H9 (cell line): Measurements from ENCODE around the gene B9D1. TPM values are rescaled to one million over a fixed set of nuclear protein-coding genes. Genes with fewer than 3 reads are reported as not detected.

Experiments
- DNase-seq: peaks from one replicate; pipeline ENCODE4 v3.0.0-alpha.2; 2017
- H2AFZ ChIP-seq: one replicate; pipeline ENCODE4 v1.6.1; 2013; ENCODE audit warnings: mild to moderate bottlenecking, low read length, control low read depth, moderate library complexity
- H2AK5ac ChIP-seq: 2 replicates; pipeline ENCODE4 v1.6.1; 2013; ENCODE audit warnings: low read length, control low read depth, mixed read lengths; ENCODE audit not compliant: insufficient read length
- H2BK120ac ChIP-seq: one replicate; pipeline ENCODE4 v1.6.1; 2013; ENCODE audit warnings: low read depth, mild to moderate bottlenecking, low read length, control low read depth, inconsistent platforms; ENCODE audit not compliant: poor library complexity, severe bottlenecking
- H2BK12ac ChIP-seq: 2 replicates; pipeline ENCODE4 v1.6.1; 2013; ENCODE audit warnings: low read length, control low read depth, mixed read lengths, low read depth; ENCODE audit not compliant: insufficient read length
- H2BK15ac ChIP-seq: 2 replicates; pipeline ENCODE4 v1.6.1; 2013; ENCODE audit warnings: low read depth, low read length, control low read depth
- H2BK20ac ChIP-seq: one replicate; pipeline ENCODE4 v1.6.1; 2013; ENCODE audit warnings: low read depth, mild to moderate bottlenecking, low read length, control low read depth, inconsistent platforms; ENCODE audit not compliant: poor library complexity, severe bottlenecking
- H2BK5ac ChIP-seq: 2 replicates; pipeline ENCODE4 v1.6.1; 2013; ENCODE audit warnings: low read length, control low read depth, mixed read lengths; ENCODE audit not compliant: insufficient read length
- H3K14ac ChIP-seq: 2 replicates; pipeline ENCODE4 v1.6.1; 2013; ENCODE audit warnings: low read length, control low read depth; ENCODE audit not compliant: insufficient read depth
- H3K18ac ChIP-seq: 2 replicates; pipeline ENCODE4 v1.6.1; 2013; ENCODE audit warnings: low read depth, mild to moderate bottlenecking, mixed read lengths, low read length, control low read depth; ENCODE audit not compliant: insufficient read length
- H3K23ac ChIP-seq: 2 replicates; pipeline ENCODE4 v1.6.1; 2013; ENCODE audit warnings: low read length, control low read depth, mixed read lengths, low read depth; ENCODE audit not compliant: insufficient read length
- H3K23me2 ChIP-seq: 2 replicates; pipeline ENCODE4 v1.6.1; 2013; ENCODE audit warnings: low read depth, mild to moderate bottlenecking, mixed read lengths, low read length, control low read depth; ENCODE audit not compliant: insufficient read length, poor library complexity, severe bottlenecking
- H3K27ac ChIP-seq: 2 replicates; pipeline ENCODE4 v1.5.1; 2013; ENCODE audit warnings: low read length, control low read depth, mixed read lengths, low read depth; ENCODE audit not compliant: insufficient read length
- H3K27me3 ChIP-seq: 2 replicates; pipeline ENCODE4 v1.6.1; 2013; ENCODE audit warnings: low read length, control low read depth, inconsistent platforms; ENCODE audit not compliant: insufficient read depth
- H3K4ac ChIP-seq: 2 replicates; pipeline ENCODE4 v1.6.1; 2013; ENCODE audit warnings: low read depth, mild to moderate bottlenecking, control low read depth, inconsistent platforms, low read length, moderate library complexity
- H3K4me1 ChIP-seq: 2 replicates; pipeline ENCODE4 v1.6.1; 2013; ENCODE audit warnings: low read length, control low read depth, inconsistent platforms; ENCODE audit not compliant: insufficient read depth
- H3K4me2 ChIP-seq: 2 replicates; pipeline ENCODE4 v1.6.1; 2013; ENCODE audit warnings: low read length, control low read depth, mixed read lengths; ENCODE audit not compliant: insufficient read length, insufficient read depth
- H3K56ac ChIP-seq: 2 replicates; pipeline ENCODE4 v1.6.1; 2013; ENCODE audit warnings: low read depth, mild to moderate bottlenecking, mixed read lengths, low read length, control low read depth; ENCODE audit not compliant: insufficient read length
- H3K79me1 ChIP-seq: 2 replicates; pipeline ENCODE4 v1.6.1; 2013; ENCODE audit warnings: low read depth, mild to moderate bottlenecking, moderate library complexity, low read length, control low read depth, inconsistent platforms; ENCODE audit not compliant: insufficient read depth, poor library complexity, severe bottlenecking
- H3K79me2 ChIP-seq: 2 replicates; pipeline ENCODE4 v1.6.1; 2013; ENCODE audit warnings: low read length, control low read depth, inconsistent platforms; ENCODE audit not compliant: insufficient read depth
- H3K9ac ChIP-seq: 2 replicates; pipeline ENCODE4 v1.6.1; 2013; ENCODE audit warnings: low read length, control low read depth, mixed read lengths; ENCODE audit not compliant: insufficient read length; ENCODE audit errors: extremely low read depth
- H3K9me3 ChIP-seq: one replicate; pipeline ENCODE4 v1.6.1; 2013; ENCODE audit warnings: low read depth, low read length, inconsistent platforms; ENCODE audit not compliant: control insufficient read depth
- H3T11ph ChIP-seq: one replicate; pipeline ENCODE4 v1.6.1; 2013; ENCODE audit warnings: mild to moderate bottlenecking, low read length, control low read depth, inconsistent platforms
- H4K20me1 ChIP-seq: one replicate; pipeline ENCODE4 v1.6.1; 2013; ENCODE audit not compliant: control insufficient read depth, insufficient read length, insufficient read depth
- H4K5ac ChIP-seq: 2 replicates; pipeline ENCODE4 v1.6.1; 2013; ENCODE audit warnings: low read depth, mild to moderate bottlenecking, mixed read lengths, low read length, control low read depth; ENCODE audit not compliant: insufficient read length
- H4K8ac ChIP-seq: replicated peaks from 2 replicates; pipeline ENCODE4 v1.6.1; 2013; ENCODE audit warnings: low read length, control low read depth, mixed read lengths, low read depth; ENCODE audit not compliant: insufficient read length
- H4K91ac ChIP-seq: 2 replicates; pipeline ENCODE4 v1.6.1; 2013; ENCODE audit warnings: low read depth, mild to moderate bottlenecking, moderate library complexity, mixed read lengths, low read length, control low read depth; ENCODE audit not compliant: insufficient read length
- H3K27ac Mint-ChIP-seq, 3 experiments: 2 replicates in 2 of 3; 3 replicates in 1 of 3; pipeline ENCODE4 v1.8.0; 2020 to 2021; ENCODE audit warnings: mixed read lengths in 3 of 3, mild to moderate bottlenecking in 1 of 3, moderate library complexity in 1 of 3
- H3K27me3 Mint-ChIP-seq: 2 replicates; pipeline ENCODE4 v1.8.0; 2021; ENCODE audit warnings: low read depth, mild to moderate bottlenecking, moderate library complexity, mixed read lengths
- H3K36me3 Mint-ChIP-seq, 3 experiments: 2 replicates in 2 of 3; 3 replicates in 1 of 3; pipeline ENCODE4 v1.8.0; 2020 to 2021; ENCODE audit warnings: low read depth in 3 of 3, mixed read lengths in 3 of 3; ENCODE audit not compliant: insufficient read depth in 1 of 3
- H3K4me1 Mint-ChIP-seq, 2 experiments: 2 replicates each; pipeline ENCODE4 v1.8.0; 2020; ENCODE audit warnings: mixed read lengths in 2 of 2
- H3K4me3 Mint-ChIP-seq, 2 experiments: 2 replicates in 1 of 2; 3 replicates in 1 of 2; pipeline ENCODE4 v1.8.0; 2020 to 2021; ENCODE audit warnings: mild to moderate bottlenecking in 2 of 2, mixed read lengths in 2 of 2, moderate library complexity in 1 of 2
- H3K9me3 Mint-ChIP-seq, 2 experiments: 2 replicates in 1 of 2; 3 replicates in 1 of 2; pipeline ENCODE4 v1.8.0; 2020; ENCODE audit warnings: mild to moderate bottlenecking in 2 of 2, mixed read lengths in 2 of 2, moderate library complexity in 1 of 2
- WGBS: extraction: QIAGEN DNeasy Blood & Tissue Kit; methylation state at CpG from one replicate; pipeline ENCODE4 v1.1.7; 2013; ENCODE audit warnings: missing lambda C conversion rate, low lambda C conversion rate, mixed read lengths; ENCODE audit not compliant: insufficient read length; ENCODE audit errors: extremely low coverage; 5-methylcytosine and 5-hydroxymethylcytosine counted together
- total RNA-seq: library from RNA; stranded (reverse); gene quantifications from 2 replicates; pipeline ENCODE4 v1.2.1, GENCODE V29; 2021
- TF ChIP-seq, protein P1 (sequence below): fragments of 200-600 bp; sonication (generic); conservative IDR thresholded peaks from 3 replicates; pipeline ENCODE4 v1.8.0; 2021; ENCODE audit warnings: antibody characterized with exemption, mild to moderate bottlenecking

B9D1 gene
- total RNA-seq, 1 experiment from 2014 or later, result 30.4 TPM

DNA sequence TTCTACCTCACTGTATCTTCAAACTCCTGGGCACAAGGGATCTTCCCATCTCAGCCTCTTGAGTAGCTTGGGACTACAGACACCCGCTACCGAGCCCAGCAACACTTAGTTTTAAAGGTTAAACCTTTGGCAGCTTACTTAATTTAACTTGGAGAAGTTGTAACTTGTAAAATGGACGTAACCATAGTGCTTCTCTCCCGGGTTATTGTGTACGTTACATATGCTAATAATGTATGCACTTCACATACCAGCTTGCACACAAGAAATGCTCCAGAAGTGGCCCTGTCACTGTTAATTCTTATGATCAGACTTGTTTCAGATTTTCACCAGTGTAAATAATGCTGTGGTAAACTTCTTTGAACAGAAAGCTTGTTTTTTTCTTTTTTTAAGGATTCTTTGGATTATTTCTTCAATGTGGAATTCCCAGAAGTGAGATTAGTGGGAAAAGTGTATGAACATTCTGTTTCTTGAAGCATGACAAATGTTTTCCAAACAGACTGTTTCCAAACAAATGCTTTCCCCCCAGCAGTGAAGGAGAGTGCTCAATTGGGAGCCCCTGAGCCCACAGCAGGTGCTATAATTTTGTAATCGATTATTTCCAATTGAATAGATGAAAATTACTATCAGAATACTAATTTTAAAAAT, 63.8 kb downstream of the B9D1 start:
- Histone ChIP-seq H2AK5ac (no peak overlapping the region), H3K18ac (no peak overlapping the region), H3K9me3 (no peaks in the 10 kb centered on the region), H3K23ac (no peak overlapping the region), H2BK120ac (no peak overlapping the region), H3K4ac (no peak overlapping the region), H3K56ac (no peak overlapping the region), H3K27ac (no peak overlapping the region), H4K20me1 (no peaks in the 10 kb centered on the region), H2BK15ac (no peak overlapping the region), H3K79me2 (no peaks in the 10 kb centered on the region; the same call in 1 of the 2 replicates), H3K27me3 (no peaks in the 10 kb centered on the region), H3K4me1 (no peaks in the 10 kb centered on the region), H2AFZ (no peak overlapping the region), H3K23me2 (no peaks in the 10 kb centered on the region), H3T11ph (no peak overlapping the region), H3K79me1 (no peaks in the 10 kb centered on the region), H4K8ac (no peak overlapping the region), H2BK12ac (no peak overlapping the region), H2BK5ac (no peak overlapping the region), H4K5ac (no peak overlapping the region), H3K4me2 (no peak overlapping the region), H3K9ac (no peak overlapping the region), H3K14ac (no peak overlapping the region), H4K91ac (no peak overlapping the region), H2BK20ac (no peak overlapping the region)
- Mint-ChIP-seq H3K36me3 (no peaks in the 10 kb centered on the region), H3K27ac (no peak overlapping the region), H3K9me3 (no peaks in the 10 kb centered on the region), H3K4me1 (peaks cover 10 to 14% of the 10 kb centered on the region in 2 experiments), H3K4me3 (no peak overlapping the region), H3K27me3 (no peaks in the 10 kb centered on the region)
- TF ChIP-seq, protein P1, sequence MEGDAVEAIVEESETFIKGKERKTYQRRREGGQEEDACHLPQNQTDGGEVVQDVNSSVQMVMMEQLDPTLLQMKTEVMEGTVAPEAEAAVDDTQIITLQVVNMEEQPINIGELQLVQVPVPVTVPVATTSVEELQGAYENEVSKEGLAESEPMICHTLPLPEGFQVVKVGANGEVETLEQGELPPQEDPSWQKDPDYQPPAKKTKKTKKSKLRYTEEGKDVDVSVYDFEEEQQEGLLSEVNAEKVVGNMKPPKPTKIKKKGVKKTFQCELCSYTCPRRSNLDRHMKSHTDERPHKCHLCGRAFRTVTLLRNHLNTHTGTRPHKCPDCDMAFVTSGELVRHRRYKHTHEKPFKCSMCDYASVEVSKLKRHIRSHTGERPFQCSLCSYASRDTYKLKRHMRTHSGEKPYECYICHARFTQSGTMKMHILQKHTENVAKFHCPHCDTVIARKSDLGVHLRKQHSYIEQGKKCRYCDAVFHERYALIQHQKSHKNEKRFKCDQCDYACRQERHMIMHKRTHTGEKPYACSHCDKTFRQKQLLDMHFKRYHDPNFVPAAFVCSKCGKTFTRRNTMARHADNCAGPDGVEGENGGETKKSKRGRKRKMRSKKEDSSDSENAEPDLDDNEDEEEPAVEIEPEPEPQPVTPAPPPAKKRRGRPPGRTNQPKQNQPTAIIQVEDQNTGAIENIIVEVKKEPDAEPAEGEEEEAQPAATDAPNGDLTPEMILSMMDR, result no peak
- no CpG with 5 or more reads among the region's 6 CpGs for WGBS
- no peak for DNase-seq
